SKM-1 treated with dmso at 0.1 percent for 144 hours (cell line): ENCODE measurements around the gene ACOT8.
A peak's percentile ranks its signal among the peaks of the same experiment; 100 is the strongest.
"Not testable (repeated sequence)": the region's sequence is repeated elsewhere in the genome, so short reads cannot be mapped to it uniquely, and the experiment has no call there.

Experiments used
- DNase-seq: peaks from one replicate; lab custom pipeline; 2025; ENCODE audit not compliant: unreplicated experiment; lab: John Stamatoyannopoulos, UW

ACOT8 gene

DNA sequence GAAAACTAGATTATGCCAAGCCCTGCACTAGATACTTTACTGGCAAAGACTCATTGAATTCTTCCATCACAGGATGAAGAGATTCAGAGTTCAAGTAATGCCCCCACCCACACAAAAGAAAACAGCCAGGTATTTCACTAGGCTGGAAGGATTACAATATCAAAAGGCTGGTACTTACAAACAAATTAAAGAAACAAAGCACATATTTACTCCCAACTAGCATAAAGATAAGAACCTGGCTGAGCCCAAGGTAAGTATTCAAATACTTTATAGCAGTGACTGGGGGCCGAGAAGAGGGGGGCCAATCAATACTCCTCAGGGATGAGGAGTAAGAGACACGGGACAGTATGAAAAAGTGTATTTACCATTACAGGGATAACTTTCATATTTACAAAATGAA lies 3.7 kb downstream of the ACOT8 start:
- no peak for DNase-seq

DNA sequence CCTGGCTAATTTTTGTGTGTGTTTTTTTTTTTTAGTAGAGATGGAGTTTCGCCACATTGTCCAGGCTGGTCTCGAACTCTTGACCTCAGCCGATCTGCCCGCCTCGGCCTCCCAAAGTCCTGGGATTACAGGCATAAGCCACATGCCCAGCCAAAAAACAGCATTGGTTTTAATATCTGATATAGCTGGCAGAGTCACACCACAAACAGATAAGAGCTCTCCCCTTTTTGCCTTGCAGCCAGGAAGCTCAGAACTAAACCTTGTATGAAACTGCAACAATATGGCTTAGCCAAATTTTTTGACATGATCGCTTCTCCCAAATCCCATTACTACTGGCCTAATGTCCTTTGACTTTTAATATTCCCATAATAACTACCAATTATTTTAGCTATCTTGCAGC lies 4.9 kb downstream of the ACOT8 start:
- no peak for DNase-seq

DNA sequence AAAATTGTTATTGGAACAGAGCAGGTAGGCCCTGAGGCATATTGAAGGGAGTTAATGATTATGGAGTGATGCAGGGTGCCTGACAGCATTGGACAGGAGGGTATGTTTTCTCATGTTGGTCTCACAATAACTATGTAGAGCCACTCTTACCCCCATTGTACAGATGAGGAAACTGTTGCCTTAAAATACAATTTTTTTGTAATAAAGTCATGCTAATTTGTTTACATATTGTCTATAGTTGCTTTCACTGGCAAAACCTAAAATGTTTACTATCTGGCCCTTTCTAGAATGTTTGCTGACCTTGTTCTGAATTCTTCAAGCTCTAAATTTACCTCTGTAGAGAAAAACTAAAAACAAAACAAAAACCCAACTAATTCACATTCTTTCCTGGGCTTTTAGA lies 5.7 kb downstream of the ACOT8 start:
- DNase-seq = no peak

DNA sequence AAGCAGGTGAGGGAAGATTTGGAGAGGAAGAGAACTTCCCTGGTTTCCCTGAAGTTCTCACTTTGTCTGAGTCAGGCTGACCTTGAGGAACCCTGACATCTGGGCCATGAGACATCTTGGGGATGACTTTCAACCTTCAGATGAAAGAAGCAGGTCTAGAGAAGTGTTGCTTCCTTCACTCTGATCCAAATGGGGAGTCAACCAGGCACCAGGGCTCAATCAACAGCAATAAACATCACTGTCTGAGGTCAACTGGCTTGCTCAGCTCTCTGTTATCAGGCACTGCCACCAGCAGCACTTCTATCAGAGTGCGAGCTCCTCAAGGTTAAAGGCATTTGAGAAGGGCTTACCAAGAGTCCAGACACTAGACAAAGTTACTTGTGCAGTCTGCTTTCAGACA lies 6.3 kb downstream of the ACOT8 start:
- DNase-seq = no peak

DNA sequence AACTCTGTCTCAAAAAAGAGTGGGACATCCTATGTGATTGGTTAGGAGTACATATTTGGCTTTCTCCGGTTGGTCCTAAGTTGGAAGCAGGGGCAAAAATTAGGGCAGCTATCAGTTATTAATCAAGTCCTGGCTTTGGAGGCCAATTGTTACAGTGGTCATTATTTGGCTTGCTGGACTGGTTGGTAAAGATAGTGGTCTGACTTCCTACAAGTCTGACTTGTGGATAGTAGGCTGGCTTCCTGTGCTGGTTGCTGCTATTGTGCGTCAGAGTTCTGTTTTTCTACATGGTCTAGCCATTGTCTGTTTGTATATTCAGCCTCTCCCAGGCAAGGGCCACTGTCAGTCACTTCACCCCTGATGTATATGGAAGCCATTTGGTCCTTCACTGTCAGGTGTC lies 7.0 kb downstream of the ACOT8 start:
- no peak for DNase-seq

DNA sequence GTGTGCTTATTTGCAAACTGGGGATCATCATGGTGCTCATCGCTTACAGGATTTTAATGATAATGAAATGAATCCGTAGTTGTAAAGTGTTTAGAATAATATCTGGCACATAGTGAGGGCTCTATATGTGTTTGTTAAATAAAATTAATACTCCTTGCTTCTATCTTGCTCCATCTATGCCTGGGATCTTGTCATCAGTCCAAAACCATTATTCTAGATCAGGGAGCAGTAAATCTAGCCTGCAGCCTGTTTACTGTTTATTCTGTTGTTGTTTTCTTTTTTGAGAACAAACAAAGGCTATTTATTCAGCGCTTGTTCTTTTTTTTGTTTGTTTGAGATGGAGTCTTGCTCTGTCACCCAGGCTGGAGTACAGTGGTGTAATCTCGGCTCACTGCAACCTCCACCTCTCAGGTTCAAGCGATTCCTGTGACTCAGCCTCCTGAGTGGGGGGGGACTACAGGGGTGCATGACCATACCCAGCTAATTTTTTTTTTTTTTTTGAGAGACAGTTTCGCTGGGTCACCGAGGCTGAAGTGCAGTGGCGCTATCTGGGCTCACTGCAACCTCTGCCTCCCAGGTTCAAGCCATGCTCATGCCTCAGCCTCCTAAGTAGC lies 8.1 kb downstream of the ACOT8 start:
- DNase-seq = no peak

DNA sequence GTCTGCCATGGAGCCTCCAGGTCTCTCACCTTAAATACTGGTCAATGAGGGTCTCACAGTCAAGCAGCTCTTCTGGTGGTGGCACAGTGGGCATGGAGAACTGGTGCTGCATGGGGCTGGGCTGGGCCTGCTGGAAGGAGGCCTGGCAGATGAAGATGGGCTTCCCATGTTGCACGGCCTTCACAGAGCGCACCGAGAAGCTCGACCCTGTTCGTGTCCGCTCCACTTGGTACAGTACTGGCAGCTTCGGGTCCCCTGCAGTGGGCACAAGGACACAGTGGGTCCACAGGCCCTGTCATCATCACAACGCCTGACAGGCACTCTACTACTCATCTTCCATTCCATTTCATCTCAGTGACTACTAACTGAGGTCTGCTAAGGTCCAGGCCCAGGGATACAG lies 8.8 kb downstream of the ACOT8 start:
- no peak for DNase-seq

DNA sequence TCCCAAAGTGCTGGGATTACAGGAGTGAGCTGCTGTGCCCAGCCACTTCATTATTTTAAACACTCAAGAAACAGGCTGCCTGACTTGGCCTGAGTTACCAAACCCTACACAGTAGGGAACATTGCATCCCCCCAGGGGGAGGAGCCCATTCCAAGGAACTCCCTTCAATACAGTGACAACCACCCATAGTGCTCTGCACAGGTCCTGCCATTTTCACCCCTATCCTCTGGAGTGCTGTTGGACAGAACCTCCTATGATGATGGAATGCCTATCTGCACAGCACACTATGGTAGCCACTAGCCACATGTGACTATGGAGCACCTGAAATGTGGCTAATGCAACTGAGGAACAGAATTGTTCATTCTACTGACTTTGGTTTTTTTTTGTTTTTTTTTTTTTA lies 11.7 kb downstream of the ACOT8 start:
- no peak for DNase-seq

DNA sequence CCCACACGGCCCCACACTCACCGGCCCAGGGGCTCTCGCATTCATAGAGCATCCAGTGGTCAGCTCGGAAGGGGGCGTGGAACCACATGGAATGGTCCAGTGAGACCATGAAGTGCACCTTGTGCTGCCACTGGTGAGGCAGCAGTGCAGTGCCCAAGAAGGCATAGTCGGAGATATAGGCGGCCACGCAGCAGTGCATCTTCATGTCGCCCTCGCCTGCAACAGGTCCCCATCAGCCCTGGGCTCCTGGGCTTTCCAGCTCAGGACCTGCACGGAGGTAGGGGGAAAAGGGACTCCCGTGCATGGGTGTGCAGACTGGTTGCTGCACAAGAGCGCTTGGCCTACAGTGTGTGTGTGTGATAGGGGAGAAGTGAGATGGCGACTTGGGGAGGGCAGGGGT lies 13.7 kb downstream of the ACOT8 start:
- DNase-seq = no peak

DNA sequence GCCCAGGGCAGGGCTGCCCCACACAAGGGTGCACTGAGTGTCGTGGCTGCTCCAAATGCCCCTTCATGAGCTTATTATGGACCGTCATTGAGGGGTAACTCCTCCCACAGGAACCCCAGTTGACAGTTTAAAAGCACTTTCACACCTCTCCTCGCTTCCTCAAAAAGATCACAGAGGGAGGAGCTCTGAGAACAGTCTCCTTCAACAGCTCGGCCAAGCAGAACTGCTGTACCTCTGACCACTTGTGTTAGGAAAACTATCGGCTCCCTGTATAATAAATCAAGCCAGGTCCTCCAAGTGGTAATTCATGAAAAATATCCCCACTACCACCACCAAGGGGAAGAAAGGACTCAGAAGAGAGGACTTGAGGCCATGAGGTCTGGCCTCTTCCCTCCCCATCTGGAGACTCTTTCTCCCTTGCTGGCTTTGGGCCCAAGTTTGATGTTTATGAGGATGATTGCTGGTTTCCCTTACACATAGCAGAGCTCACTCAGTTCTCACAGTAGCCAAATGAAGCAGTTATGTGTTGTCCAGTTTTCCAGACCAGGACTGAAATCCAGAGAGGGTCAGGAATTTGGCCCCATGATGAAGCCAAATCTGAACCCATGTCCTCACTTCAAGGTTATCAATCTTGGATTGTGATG lies 14.9 kb downstream of the ACOT8 start:
- DNase-seq = peak; percentile 7

DNA sequence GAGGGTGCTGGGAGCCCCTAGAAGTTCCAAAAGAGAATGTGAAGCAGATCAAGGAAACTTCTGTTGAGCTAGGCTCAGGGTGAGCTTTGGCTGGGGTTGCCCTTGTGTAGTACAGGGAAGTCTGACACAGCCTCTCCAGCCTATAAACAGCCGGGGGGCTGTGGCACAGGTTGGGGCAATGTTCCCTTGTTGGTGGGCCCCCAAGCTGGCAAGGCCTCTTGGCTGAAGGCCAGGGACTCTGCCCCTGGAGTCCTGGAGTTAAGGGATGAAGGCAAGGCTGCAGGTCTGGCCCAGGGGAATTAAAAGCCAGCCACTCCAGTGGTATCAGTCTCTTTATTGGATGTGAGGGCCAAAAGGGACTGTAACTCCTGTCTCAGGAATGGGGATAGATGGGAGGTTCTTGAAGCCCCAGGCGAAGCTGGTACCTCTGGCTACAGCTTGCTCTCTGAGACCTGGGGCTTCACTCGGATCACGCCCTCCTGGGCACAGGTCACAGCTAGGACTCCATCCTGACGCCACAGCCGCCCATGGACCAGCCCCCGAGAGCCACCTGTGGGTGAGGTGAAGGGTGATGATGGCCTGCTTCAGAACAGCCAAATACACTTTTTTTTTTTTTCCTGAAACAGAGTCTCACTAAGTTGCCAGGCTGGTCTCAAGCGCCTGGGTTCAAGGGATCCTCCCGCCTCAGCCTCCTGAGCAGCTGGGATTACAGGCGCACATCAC lies 15.6 kb downstream of the ACOT8 start:
- DNase-seq = no peak

DNA sequence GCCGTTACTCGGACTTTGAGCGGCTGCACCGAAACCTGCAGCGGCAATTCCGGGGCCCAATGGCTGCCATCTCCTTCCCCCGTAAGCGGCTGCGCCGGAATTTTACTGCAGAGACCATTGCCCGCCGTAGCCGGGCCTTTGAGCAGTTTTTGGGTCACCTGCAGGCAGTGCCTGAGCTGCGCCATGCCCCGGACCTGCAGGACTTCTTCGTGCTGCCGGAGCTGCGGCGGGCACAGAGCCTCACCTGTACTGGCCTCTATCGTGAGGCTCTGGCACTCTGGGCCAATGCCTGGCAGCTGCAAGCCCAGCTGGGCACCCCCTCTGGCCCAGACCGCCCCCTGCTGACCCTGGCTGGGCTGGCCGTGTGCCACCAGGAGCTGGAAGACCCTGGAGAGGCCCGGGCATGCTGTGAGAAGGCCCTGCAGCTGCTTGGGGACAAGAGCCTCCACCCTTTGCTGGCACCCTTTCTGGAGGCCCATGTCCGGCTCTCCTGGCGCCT lies 16.4 kb downstream of the ACOT8 start:
- DNase-seq = no peak

DNA sequence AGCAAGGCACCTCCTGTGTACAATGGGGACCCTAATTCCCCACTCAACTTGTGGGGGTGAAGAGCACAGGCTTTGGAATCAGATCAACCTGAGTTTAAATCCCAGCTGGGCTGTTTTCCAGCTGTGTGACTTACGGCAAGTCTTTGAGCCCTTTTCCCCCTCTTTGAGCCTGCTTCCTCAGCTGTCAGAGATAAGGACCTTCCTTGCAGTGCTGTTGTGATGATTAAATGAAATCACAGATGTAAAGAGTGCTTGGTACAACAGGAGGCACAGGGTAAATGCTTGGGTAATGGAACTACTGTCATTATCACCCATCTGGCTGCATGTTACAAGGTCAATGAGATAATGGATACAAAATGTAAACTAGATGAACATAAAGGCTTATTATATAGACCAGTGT lies 20.4 kb downstream of the ACOT8 start:
- DNase-seq = no peak

DNA sequence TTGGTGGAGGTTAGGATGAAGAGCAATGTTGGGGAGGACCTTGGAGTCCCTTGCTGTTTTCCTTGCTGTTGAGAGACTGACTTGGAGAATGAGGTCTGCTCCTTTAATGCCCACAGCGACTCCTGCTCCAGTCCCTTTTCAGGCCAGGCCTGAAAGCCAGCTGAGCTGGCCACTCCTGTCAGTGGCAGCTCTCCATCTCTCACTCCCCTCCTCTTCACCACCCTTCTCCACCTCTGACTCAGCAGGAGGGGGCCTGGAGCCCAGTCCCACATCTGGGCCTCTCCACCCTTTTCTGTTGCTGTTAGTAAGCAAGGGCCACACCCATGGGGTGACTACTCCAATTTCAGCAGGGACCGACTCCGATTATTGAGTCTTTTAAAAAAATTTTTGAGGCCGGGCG lies 21.4 kb downstream of the ACOT8 start:
- no peak for DNase-seq

DNA sequence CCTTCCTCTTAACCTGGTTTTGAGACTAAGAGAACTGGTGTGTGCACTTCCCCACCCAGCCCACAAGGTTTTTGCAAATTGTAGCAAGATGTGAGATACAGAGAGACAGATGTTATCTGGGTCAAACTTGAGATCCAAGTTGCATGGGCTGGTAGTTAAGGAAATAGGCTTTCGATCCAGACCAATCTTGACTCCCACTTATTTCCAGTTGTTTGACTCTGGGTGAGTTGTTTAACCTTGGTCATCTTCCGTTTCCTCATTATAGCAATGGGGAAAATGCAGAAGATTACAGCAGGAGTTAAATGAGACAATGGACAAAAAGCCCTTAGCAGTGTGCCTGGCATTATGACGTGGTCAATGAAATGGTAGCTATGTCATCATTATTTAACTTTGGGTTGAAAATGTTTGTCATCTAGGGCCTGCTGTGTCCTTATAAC lies 21.8 kb downstream of the ACOT8 start:
- DNase-seq = peak; percentile 46

DNA sequence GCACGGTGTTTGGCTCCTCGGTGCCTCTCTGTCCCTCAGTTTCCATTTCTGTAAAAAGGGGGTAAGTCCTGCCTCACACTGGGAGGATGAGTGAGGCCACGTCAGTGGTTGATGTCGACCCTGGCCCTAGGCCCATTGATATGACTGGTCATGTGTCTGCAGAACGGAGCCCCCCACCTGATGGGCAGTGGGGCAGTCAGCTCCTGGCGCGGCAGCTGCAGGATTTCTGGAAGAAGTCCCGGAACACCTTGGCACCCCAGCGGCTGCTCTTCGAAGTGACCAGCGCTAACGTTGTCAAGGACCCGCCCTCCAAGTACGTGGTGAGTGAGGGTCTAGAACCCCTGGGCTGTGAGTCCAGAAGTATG lies 22.4 kb downstream of the ACOT8 start:
- no peak for DNase-seq

DNA sequence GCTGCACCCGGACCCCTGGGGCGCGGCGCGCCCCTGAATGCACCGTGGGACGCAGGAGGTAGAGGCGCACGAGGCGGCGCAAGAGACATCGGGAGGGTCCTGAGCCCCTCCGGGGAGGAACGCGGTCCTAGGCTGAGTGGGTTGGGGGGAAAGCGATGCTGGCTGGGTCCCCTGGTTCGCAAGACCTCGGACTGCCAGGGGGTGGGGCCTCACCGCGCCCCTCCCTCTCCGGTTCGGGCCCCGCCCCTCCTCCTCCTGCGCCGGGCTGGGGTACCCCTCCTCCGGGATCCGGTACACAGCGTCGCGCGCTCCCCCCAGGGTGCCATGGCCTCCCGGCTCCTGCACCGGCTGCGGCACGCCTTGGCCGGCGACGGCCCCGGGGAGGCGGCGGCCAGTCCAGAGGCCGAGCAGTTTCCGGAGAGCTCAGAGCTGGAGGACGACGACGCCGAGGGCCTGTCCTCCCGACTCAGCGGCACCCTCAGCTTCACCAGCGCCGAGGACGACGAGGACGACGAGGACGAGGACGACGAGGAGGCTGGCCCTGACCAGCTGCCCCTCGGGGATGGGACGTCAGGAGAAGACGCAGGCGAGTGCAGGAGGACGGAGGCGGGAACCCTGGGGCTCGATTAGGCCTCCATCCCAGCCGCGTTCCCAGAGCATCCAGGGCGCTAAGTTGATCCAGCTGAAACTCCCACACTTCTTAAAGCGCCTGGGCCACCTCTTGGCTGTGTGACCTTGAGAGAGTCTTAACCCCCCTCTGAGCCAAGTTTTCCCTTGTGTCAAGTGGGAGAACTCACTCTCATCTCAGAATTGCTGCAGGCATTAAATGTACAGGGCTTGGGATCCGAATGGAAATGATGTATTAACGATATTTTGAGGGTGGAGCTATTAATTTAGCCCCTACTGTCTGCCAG lies 23.1 kb downstream of the ACOT8 start:
- DNase-seq = no peak

DNA sequence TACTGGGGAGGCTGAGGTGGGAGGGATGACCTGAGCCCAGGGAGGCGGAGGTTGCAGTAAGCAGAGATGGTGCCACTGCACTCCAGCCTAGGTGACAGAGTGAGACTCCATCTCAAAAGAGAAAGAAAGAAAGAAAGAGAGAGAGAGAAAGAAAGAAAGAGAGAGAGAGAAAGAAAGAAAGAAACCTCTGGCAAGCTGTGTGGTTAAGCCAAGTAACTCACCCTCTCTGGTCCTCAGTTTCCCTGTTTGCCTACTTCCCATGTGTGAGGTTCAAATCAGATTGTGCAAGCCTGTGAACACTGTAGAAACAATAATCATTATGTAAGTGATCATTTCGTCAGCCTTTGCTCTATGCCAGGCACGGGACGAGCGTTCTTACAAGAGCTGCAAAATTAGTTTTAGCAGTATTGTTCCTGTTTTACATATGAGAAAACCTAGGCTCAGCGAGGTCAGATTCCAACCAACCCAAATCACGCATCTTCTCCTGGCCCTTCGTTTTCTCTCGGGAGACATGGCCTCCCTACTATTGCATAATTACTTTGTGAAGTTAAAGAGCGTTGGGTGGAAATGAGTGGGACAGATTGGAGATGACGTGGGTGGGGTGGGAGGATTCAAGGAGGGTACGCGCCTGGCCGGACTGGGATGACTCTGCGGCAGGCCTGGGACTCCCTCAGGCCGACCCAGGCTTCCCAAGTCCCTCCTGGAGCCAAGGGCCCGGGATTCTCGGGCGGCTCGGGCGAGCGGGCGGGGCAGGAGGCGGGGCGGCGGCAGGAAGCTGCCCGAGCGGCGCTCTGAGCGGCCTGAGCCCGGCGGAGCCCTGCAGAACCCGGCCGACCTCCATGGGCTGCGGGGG lies 23.9 kb downstream of the ACOT8 start, which contains the start of gene SNX21:
Gene SNX21, plus strand, starts transcription at position 770 of the 853 bp plus-strand sequence. CDS start 121 bp downstream, outside the sequence.
- DNase-seq = peak; percentile 77

DNA sequence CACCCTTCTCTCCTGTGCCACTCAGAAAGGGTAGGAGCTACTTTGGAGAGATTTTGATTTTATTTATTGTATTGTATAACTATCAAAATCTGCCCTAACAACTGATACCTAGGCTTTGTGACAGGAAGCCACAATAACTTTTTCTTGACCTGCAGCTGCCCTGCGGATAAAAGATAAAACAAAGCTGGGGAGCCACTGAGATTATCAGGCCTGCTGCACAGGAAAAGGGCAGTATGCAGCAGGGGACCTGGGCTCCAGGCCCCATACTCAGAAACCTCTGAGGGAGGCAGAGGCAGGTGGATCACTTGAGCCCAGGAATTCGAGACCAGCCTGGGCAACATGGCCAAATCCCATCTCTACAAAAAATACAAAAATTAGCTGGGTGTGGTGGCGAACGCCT lies 24.6 kb downstream of the ACOT8 start:
- no peak for DNase-seq

DNA sequence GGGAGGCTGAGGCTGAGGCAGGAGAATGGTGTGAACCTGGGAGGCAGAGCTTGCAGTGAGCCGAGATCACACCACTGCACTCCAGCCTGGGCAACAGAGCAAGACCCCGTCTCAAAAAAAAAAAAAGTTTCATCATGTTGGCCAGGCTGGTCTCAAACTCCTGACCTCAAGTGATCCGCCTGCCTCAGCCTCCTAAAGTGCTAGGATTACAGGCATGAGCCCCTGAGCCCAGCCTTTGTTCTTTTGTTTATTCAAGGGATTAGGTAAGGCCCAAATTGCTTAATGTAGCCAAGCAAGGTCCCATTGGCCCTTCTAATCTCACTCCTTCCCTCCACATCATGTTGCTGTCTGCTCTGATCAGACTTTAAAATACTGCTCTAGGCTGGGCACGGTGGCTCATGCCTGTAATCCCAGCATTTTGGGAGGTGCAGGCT lies 27.5 kb downstream of the ACOT8 start:
- not testable (repeated sequence) for DNase-seq
